ENCODE measurements around the gene CAMK1D. TPM values are rescaled to one million over a fixed set of nuclear protein-coding genes. Genes with fewer than 3 reads are reported as not detected.
A peak's percentile ranks its signal among the peaks of the same experiment; 100 is the strongest.

Gene CAMK1D
- total RNA-seq, 6 experiments from 2014 or later = 0.34 to 1.4 (median 0.43) TPM

GRCh38 chr10:12631787-12632562 lies 282.6 kb downstream of the CAMK1D start:
- Mint-ChIP-seq H3K27me3 (ENCODE audit: insufficient read depth) (peaks cover 6% of the 10 kb centered on the region), H3K9me3 (peaks cover 23% of the 10 kb centered on the region), H3K36me3 (ENCODE audit: low read depth) (no peaks in the 10 kb centered on the region; the same call in none of the 2 replicates), H3K4me3 (no peak overlapping the region), H3K4me1 (ENCODE audit: low read depth) (0 out of 2 replicates have a peak, but pooled peaks cover 10% of the 10 kb centered on the region), H3K27ac (no peak overlapping the region)
- DNase-seq = no peak
- TF ChIP-seq CTCF (IDR thresholded peaks at IDR 0.05) = no peak

GRCh38 chr10:12633776-12634620 lies 284.7 kb downstream of the CAMK1D start:
- no peak for DNase-seq
- 0 out of 2 replicates have a peak, but pooled peaks cover 10% of the 10 kb centered on the region for H3K4me1 Mint-ChIP-seq (ENCODE audit: low read depth)
- H3K27ac Mint-ChIP-seq = no peak overlapping the region
- H3K36me3 Mint-ChIP-seq (ENCODE audit: low read depth) = no peaks in the 10 kb centered on the region; the same call in none of the 2 replicates
- H3K27me3 Mint-ChIP-seq (ENCODE audit: insufficient read depth) = peaks cover 6% of the 10 kb centered on the region
- peaks cover 27% of the 10 kb centered on the region for H3K9me3 Mint-ChIP-seq
- H3K4me3 Mint-ChIP-seq = no peak overlapping the region
- no peak for TF ChIP-seq CTCF (IDR thresholded peaks at IDR 0.05)

DNA sequence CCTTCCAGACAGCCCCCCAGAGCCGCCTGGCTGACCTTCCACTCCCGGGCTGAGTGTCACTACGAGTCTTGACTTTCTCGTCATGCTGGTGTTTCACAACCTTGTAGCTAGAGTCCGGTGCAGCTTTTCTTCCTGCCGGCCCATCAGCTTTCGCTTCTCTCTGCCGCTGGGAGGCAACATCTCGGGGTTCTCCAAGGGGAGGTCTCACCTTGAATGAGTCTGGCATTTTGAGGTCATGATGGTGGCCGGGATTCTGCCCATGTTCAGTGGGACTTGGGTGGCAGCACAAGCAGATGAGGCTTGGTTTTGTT lies 285.2 kb downstream of the CAMK1D start:
- no peak for TF ChIP-seq CTCF (IDR thresholded peaks at IDR 0.05)
- no peaks in the 10 kb centered on the region; the same call in none of the 2 replicates for H3K36me3 Mint-ChIP-seq (ENCODE audit: low read depth)
- H3K27ac Mint-ChIP-seq = no peak overlapping the region

GRCh38 chr10:12635127-12635541 lies 285.8 kb downstream of the CAMK1D start:
- Mint-ChIP-seq H3K4me3 (peak overlapping the region; percentile 16; the same call in 1 of the 2 replicates), H3K27me3 (ENCODE audit: insufficient read depth) (peaks cover 6% of the 10 kb centered on the region), H3K4me1 (ENCODE audit: low read depth) (0 out of 2 replicates have a peak, but pooled peaks cover 10% of the 10 kb centered on the region), H3K9me3 (peaks cover 28% of the 10 kb centered on the region), H3K36me3 (ENCODE audit: low read depth) (no peaks in the 10 kb centered on the region; the same call in none of the 2 replicates), H3K27ac (no peak overlapping the region)
- no peak for DNase-seq
- TF ChIP-seq CTCF (IDR thresholded peaks at IDR 0.05) = no peak

More for the DNA sequence above, 285.2 kb downstream of the CAMK1D start:
- peaks cover 28% of the 10 kb centered on the region for H3K9me3 Mint-ChIP-seq
- DNase-seq = no peak
- 0 out of 2 replicates have a peak, but pooled peaks cover 10% of the 10 kb centered on the region for H3K4me1 Mint-ChIP-seq (ENCODE audit: low read depth)
- H3K4me3 Mint-ChIP-seq = peak overlapping the region; percentile 16; the same call in 1 of the 2 replicates
- peaks cover 8% of the 10 kb centered on the region for H3K27me3 Mint-ChIP-seq (ENCODE audit: insufficient read depth)

DNA sequence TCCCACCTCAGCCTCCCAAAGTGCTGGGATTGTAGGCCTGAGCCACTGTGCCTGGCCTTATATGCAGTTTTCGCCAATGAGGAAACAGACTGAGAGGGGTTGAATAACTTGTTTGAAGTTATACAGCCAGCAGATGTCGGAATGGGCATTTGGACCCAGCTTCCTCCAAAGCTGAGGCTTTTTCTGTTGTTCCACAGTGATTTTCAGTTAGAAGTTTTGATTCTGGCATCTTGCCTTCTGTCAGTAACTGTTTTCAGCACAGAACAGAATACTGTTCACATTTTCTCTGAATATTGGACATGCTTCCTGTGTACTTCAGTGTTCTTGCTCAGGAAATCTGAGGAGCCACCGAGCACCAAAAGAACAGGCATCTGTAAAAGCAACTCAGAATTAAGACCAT lies 287.2 kb downstream of the CAMK1D start:
- H3K9me3 Mint-ChIP-seq = peaks cover 18% of the 10 kb centered on the region; the same call in 1 of the 2 replicates
- no peak overlapping the region for H3K4me3 Mint-ChIP-seq
- no peaks in the 10 kb centered on the region for H3K4me1 Mint-ChIP-seq (ENCODE audit: low read depth)
- DNase-seq = no peak
- no peak for TF ChIP-seq CTCF (IDR thresholded peaks at IDR 0.05)
- H3K27ac Mint-ChIP-seq = no peak overlapping the region
- peaks cover 6% of the 10 kb centered on the region for H3K27me3 Mint-ChIP-seq (ENCODE audit: insufficient read depth)
- H3K36me3 Mint-ChIP-seq (ENCODE audit: low read depth) = no peaks in the 10 kb centered on the region; the same call in 1 of the 2 replicates
